Measurements from ENCODE around the gene NFKBIB.

Gene NFKBIB

DNA sequence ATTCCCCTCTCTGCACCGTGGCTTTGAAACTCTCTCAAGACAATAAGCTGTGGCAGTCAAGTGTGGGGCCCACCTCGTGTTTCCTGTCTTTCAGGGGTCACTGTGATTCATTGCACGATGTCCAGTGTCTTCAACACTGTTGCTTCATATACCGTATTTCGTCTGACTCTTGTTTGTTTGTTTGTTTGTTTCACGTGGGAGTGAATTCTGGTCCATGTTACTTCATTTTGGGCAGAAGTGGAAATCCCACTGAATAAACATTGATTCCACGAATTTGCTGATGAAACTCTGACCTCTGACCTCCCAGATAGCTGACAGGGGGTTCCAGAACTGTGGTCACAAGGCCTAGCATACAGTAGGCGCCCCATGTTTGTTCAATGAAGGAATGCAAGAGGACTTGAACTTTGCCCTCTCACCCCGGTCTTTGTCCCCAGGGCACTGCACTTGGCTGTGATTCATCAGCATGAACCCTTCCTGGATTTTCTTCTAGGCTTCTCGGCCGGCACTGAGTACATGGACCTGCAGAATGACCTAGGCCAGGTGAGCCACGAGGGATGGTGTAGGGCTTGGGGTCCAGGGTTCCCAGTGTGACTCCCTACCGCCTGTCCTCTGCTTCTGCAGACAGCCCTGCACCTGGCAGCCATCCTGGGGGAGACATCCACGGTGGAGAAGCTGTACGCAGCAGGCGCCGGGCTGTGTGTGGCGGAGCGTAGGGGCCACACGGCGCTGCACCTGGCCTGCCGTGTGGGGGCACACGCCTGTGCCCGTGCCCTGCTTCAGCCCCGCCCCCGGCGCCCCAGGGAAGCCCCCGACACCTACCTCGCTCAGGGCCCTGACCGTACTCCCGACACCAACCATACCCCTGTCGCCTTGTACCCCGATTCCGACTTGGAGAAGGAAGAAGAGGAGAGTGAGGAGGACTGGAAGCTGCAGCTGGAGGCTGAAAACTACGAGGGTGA lies 5.1 kb downstream of the NFKBIB start:
- DNase-seq (ENCODE audit: low read depth, low spot score), result no peak
- H3K4me3 ChIP-seq (ENCODE audit: low read depth, low read length), result no peak overlapping the region
- in situ Hi-C loops (cut with HindIII; ENCODE audit: low sequenced_read_pairs), result no loop called here
- TF ChIP-seq, protein P1, sequence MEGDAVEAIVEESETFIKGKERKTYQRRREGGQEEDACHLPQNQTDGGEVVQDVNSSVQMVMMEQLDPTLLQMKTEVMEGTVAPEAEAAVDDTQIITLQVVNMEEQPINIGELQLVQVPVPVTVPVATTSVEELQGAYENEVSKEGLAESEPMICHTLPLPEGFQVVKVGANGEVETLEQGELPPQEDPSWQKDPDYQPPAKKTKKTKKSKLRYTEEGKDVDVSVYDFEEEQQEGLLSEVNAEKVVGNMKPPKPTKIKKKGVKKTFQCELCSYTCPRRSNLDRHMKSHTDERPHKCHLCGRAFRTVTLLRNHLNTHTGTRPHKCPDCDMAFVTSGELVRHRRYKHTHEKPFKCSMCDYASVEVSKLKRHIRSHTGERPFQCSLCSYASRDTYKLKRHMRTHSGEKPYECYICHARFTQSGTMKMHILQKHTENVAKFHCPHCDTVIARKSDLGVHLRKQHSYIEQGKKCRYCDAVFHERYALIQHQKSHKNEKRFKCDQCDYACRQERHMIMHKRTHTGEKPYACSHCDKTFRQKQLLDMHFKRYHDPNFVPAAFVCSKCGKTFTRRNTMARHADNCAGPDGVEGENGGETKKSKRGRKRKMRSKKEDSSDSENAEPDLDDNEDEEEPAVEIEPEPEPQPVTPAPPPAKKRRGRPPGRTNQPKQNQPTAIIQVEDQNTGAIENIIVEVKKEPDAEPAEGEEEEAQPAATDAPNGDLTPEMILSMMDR (IDR thresholded peaks at IDR 0.05; ENCODE audit: low read depth, low read length), result no peak

DNA sequence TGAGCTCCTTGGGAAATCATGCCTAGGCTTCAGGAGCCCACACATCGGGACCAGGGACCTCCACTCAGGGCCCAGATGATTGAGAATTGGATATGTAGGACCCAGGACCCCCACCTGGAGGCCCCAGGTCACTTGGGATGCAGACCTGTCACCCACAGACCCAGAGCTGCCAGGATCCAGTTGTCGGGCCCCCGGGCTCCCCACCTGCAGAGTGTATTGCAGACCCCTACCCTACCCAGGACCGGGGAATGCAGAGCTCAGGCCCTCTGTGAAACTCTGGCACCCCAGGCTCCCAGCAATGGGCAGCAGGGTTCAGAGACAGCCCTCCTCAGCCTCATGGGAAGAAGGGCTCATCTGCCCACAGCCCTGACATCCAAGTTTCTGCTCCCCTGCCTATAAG lies 5.9 kb downstream of the NFKBIB start:
- H3K4me3 ChIP-seq (ENCODE audit: low read depth, low read length), result no peak overlapping the region
- TF ChIP-seq, protein P1 (IDR thresholded peaks at IDR 0.05; ENCODE audit: low read depth, low read length), result no peak
- in situ Hi-C loops (cut with HindIII; ENCODE audit: low sequenced_read_pairs), result no loop called here
- DNase-seq (ENCODE audit: low read depth, low spot score), result no peak

DNA sequence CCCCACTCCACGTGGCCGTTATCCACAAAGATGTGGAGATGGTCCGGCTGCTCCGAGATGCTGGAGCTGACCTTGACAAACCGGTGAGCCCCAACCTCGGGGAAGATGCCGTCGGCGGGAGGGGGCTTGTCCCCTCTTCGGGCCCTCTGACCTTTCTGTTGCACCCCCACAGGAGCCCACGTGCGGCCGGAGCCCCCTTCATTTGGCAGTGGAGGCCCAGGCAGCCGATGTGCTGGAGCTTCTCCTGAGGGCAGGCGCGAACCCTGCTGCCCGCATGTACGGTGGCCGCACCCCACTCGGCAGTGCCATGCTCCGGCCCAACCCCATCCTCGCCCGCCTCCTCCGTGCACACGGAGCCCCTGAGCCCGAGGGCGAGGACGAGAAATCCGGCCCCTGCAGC lies 7.5 kb downstream of the NFKBIB start:
- in situ Hi-C loops (cut with HindIII; ENCODE audit: low sequenced_read_pairs), result no loop called here
- no peak for DNase-seq (ENCODE audit: low read depth, low spot score)
- TF ChIP-seq, protein P1 (IDR thresholded peaks at IDR 0.05; ENCODE audit: low read depth, low read length), result no peak
- H3K4me3 ChIP-seq (ENCODE audit: low read depth, low read length), result no peak overlapping the region

DNA sequence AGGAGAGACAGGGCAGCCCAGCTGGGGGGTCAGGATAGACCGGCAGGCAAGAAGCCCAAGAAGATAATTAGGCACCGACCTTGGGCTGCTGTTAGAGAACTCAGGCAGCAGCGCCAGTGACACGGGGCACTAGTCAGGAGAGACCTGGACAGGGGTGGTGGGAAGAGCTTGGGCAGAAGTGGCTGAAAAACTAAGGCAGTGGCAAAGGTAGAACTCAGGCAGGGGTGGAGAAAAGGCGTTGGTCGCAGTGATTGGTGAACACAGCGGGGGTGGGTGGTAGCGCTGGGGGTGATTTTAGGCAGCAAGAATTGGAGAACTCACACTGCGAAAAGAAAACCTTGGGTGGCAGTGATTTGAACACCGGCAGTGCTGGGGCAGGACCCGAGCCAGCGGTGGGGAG lies 7.9 kb downstream of the NFKBIB start:
- TF ChIP-seq, protein P1 (IDR thresholded peaks at IDR 0.05; ENCODE audit: low read depth, low read length), result no peak
- H3K4me3 ChIP-seq (ENCODE audit: low read depth, low read length), result no peak overlapping the region
- no peak for DNase-seq (ENCODE audit: low read depth, low spot score)
- in situ Hi-C loops (cut with HindIII; ENCODE audit: low sequenced_read_pairs), result no loop called here

DNA sequence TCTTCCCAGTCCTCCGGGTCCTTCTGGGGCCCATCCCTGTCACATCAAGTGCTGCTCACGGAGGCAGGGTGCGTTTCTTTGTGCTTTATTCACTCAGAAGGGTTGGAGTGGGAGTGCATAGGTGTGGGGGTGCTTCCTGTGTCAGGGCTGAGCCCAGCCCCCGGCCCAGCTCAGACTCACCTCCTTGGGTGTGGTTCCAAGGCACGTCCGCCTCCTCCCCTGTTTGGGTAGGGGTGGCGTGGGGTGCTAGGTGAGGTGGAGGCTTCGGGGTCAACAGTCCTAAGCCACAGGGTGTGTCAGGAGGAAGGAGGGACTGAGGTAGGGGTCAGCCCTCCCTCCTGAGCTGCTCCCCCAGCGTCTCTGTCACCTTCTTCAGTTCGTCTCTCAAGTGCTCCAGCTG lies 9.1 kb downstream of the NFKBIB start:
- H3K4me3 ChIP-seq (ENCODE audit: low read depth, low read length), result no peak overlapping the region
- in situ Hi-C loops (cut with HindIII; ENCODE audit: low sequenced_read_pairs), result no loop called here
- TF ChIP-seq, protein P1 (IDR thresholded peaks at IDR 0.05; ENCODE audit: low read depth, low read length), result no peak
- no peak for DNase-seq (ENCODE audit: low read depth, low spot score)

DNA sequence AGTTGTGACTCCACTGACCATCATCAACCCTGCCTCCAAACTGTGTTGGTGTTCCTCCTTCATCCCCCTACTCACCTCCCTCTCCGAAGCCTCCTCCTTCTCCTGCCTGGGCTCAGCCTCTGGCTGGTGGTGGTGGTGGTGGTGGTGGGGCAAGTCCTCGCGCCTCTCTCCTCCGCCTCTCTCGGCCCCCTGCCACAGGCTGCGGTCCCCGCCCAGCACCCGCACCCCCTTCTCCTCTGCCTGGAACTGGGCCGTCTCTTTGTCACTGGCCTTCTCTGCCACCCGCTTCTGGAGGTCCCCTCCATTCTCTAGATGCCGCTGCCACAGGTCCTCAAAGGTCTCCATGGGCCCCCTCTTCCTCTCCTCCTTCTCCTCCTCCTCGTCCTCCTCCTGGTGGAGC lies 10.7 kb downstream of the NFKBIB start:
- in situ Hi-C loops (cut with HindIII; ENCODE audit: low sequenced_read_pairs), result no loop called here
- TF ChIP-seq, protein P1 (IDR thresholded peaks at IDR 0.05; ENCODE audit: low read depth, low read length), result no peak
- no peak for DNase-seq (ENCODE audit: low read depth, low spot score)
- H3K4me3 ChIP-seq (ENCODE audit: low read depth, low read length), result no peak overlapping the region

All from astrocyte of the spinal cord (primary cell).